ENCODE measurements around the gene EPHB2.

EPHB2 gene

GRCh38 chr1:22930240-22930912, 219.7 kb downstream of the EPHB2 start (continued):
- TF ChIP-seq ZNF626 (tag by site-specific recombination; IDR thresholded peaks at IDR 0.05), result no peak

- H3K36me3 ChIP-seq (ENCODE audit: control insufficient read depth in 2 of 2, insufficient read depth in 1 of 2, low read length in 2 of 2), result no peaks in the 10 kb centered on the region
- H3K27ac ChIP-seq (ENCODE audit: extremely low read depth, low read depth, low read length), result no peak overlapping the region
- TF ChIP-seq ZIC2 (tag by site-specific recombination; IDR thresholded peaks at IDR 0.05), result peak; percentile 23; the same call in 1 of the 2 replicates
- no peak for TF ChIP-seq ZNF133 (tag by site-specific recombination; IDR thresholded peaks at IDR 0.05)
- no peak for TF ChIP-seq ZSCAN18 (tag by site-specific recombination; IDR thresholded peaks at IDR 0.05)
- TF ChIP-seq HIC1 (tag by site-specific recombination; IDR thresholded peaks at IDR 0.05), result no peak
- TF ChIP-seq ZNF211 (tag by site-specific recombination; IDR thresholded peaks at IDR 0.05; ENCODE audit: low read depth), result no peak
- no peak overlapping the region for H3K4me3 ChIP-seq (ENCODE audit: low read depth, low read length)
- ChIA-PET CTCF (interaction anchor here (0.6 to 5.4 kb wide), 5 partner anchors 21 to 687 kb away, joined by 3 to 43 read pairs (median 4); no protein-coding TSS in a partner anchor), POLR2A (no interaction called here)
- no peaks in the 10 kb centered on the region for H3K9me3 ChIP-seq (ENCODE audit: control insufficient read depth, insufficient read depth, low read depth, low read length)
- no peaks in the 10 kb centered on the region for H3K4me1 ChIP-seq (ENCODE audit: control insufficient read depth, insufficient read depth, low read length)
Observed at GRCh38 chr1:22932803-22933470, 222.3 kb downstream of the EPHB2 start.

GRCh38 chr1:22935433-22935832, 224.8 kb downstream of the EPHB2 start:
- no peak overlapping the region for H3K27ac ChIP-seq (ENCODE audit: extremely low read depth, low read depth, low read length)
- TF ChIP-seq ZNF521 (tag by site-specific recombination; IDR thresholded peaks at IDR 0.05) (no peak), ZNF747 (tag by site-specific recombination; IDR thresholded peaks at IDR 0.05) (no peak), MEIS1 (CRISPR knock-in tag; IDR thresholded peaks at IDR 0.05; ENCODE audit: borderline replicate concordance) (no peak), SALL2 (tag by site-specific recombination; IDR thresholded peaks at IDR 0.05; ENCODE audit: borderline replicate concordance) (no peak), ZNF292 (tag by site-specific recombination; IDR thresholded peaks at IDR 0.05; ENCODE audit: borderline replicate concordance, low read depth) (no peak), ZNF112 (tag by site-specific recombination; IDR thresholded peaks at IDR 0.05) (no peak), ZNF558 (tag by site-specific recombination; IDR thresholded peaks at IDR 0.05) (no peak), BCL6B (tag by site-specific recombination; IDR thresholded peaks at IDR 0.05) (no peak), ZNF654 (tag by site-specific recombination; IDR thresholded peaks at IDR 0.05; ENCODE audit: low read depth) (no peak), ZNF639 (tag by site-specific recombination; IDR thresholded peaks at IDR 0.05) (no peak), GLI2 (tag by site-specific recombination; IDR thresholded peaks at IDR 0.05; ENCODE audit: borderline replicate concordance, low read depth) (no peak), ZNF600 (tag by site-specific recombination; IDR thresholded peaks at IDR 0.05) (no peak), ZNF704 (tag by site-specific recombination; IDR thresholded peaks at IDR 0.05) (no peak), ZNF391 (tag by site-specific recombination; IDR thresholded peaks at IDR 0.05; ENCODE audit: borderline replicate concordance, low read depth) (no peak), ZNF10 (tag by site-specific recombination; IDR thresholded peaks at IDR 0.05) (no peak), ZNF366 (tag by site-specific recombination; conservative IDR thresholded peaks at IDR 0.05) (no peak), KLF10 (tag by site-specific recombination; IDR thresholded peaks at IDR 0.05) (no peak), ZNF555 (tag by site-specific recombination; conservative IDR thresholded peaks at IDR 0.05) (no peak)
- ChIA-PET CTCF (interaction anchor here (1.4 kb wide), 1 partner anchor 261 kb away, joined by 4 read pairs; no protein-coding TSS in a partner anchor), POLR2A (no interaction called here)
- no peaks in the 10 kb centered on the region for H3K4me1 ChIP-seq (ENCODE audit: control insufficient read depth, insufficient read depth, low read length)
- no peaks in the 10 kb centered on the region for H3K36me3 ChIP-seq (ENCODE audit: control insufficient read depth in 2 of 2, insufficient read depth in 1 of 2, low read length in 2 of 2)
- no peaks in the 10 kb centered on the region for H3K9me3 ChIP-seq (ENCODE audit: control insufficient read depth, insufficient read depth, low read depth, low read length)
- H3K4me3 ChIP-seq (ENCODE audit: low read depth, low read length), result no peak overlapping the region

Measured in HEK293 (cell line).